Renal cortical epithelial cell (primary cell): ENCODE data around the gene DOCK11. TPM values are rescaled to one million over a fixed set of nuclear protein-coding genes. Genes with fewer than 3 reads are reported as not detected.
A peak's percentile ranks its signal among the peaks of the same experiment; 100 is the strongest.
"Not testable (repeated sequence)": the region's sequence is repeated elsewhere in the genome, so short reads cannot be mapped to it uniquely, and the experiment has no call there.

Source experiments
- DNase-seq: peaks from one replicate; pipeline ENCODE4 v3.0.0-alpha.2; 2011; ENCODE audit warnings: low read depth
- total RNA-seq: library from RNA; depleted of rRNA; stranded (reverse); fragments of >200 nt; gene quantifications from 2 replicates; pipeline ENCODE4 v1.2.3, GENCODE V29; 2014

The DOCK11 gene
- total RNA-seq, result 4.9 and 18.3 TPM in 2 replicates

GRCh38 chrX:118495061-118495921 lies at the start of gene DOCK11:
Gene DOCK11, plus strand, starts transcription at chrX:118495815. Its CDS starts 157 bp downstream, at chrX:118495972.
- peak; percentile 54 for DNase-seq

GRCh38 chrX:118448273-118448783 lies 47.3 kb upstream of the DOCK11 start:
- DNase-seq, result no peak

GRCh38 chrX:118455013-118455412 lies 40.6 kb upstream of the DOCK11 start:
- DNase-seq, result no peak

- peak; percentile 29 for DNase-seq
Measured at GRCh38 chrX:118459494-118459893, 36.1 kb upstream of the DOCK11 start.

- no peak for DNase-seq
Measured at GRCh38 chrX:118464501-118464900, 31.1 kb upstream of the DOCK11 start.

GRCh38 chrX:118468122-118468521 lies 27.5 kb upstream of the DOCK11 start:
- no peak for DNase-seq

- DNase-seq, result not testable (repeated sequence)
Measured at GRCh38 chrX:118470721-118471347, 24.8 kb upstream of the DOCK11 start.

- no peak for DNase-seq
Measured at GRCh38 chrX:118474586-118474985, 21.0 kb upstream of the DOCK11 start.

- no peak for DNase-seq
Measured at GRCh38 chrX:118475903-118476302, 19.7 kb upstream of the DOCK11 start.

GRCh38 chrX:118480172-118480571 lies 15.4 kb upstream of the DOCK11 start:
- DNase-seq, result no peak

- DNase-seq, result not testable (repeated sequence)
Measured at GRCh38 chrX:118482384-118482783, 13.2 kb upstream of the DOCK11 start.

- no peak for DNase-seq
Measured at GRCh38 chrX:118484216-118484903, 11.3 kb upstream of the DOCK11 start.

- not testable (repeated sequence) for DNase-seq
Measured at GRCh38 chrX:118486693-118487092, 8.9 kb upstream of the DOCK11 start.

GRCh38 chrX:118493016-118493415 lies 2.6 kb upstream of the DOCK11 start:
- no peak for DNase-seq

- DNase-seq, result no peak
Measured at GRCh38 chrX:118493653-118494297, 1.8 kb upstream of the DOCK11 start.

- no peak for DNase-seq
Measured at GRCh38 chrX:118495958-118496762, 545 bp downstream of the DOCK11 start.

- DNase-seq, result no peak
Measured at GRCh38 chrX:118496763-118497079, 1.1 kb downstream of the DOCK11 start.

GRCh38 chrX:118497180-118497818 lies 1.7 kb downstream of the DOCK11 start:
- DNase-seq, result no peak

GRCh38 chrX:118498351-118498750 lies 2.7 kb downstream of the DOCK11 start:
- no peak for DNase-seq

GRCh38 chrX:118498755-118499154 lies 3.1 kb downstream of the DOCK11 start:
- DNase-seq, result no peak

- DNase-seq, result peak; percentile 3
Measured at GRCh38 chrX:118499295-118499694, 3.7 kb downstream of the DOCK11 start.
